ENCODE results near the gene KLB. TPM values are rescaled to one million over a fixed set of nuclear protein-coding genes. Genes with fewer than 3 reads are reported as not detected.

The KLB gene
- total and polyA plus RNA-seq, 2 experiments from 2014 or later: 0.03 to 0.19 TPM

- TF ChIP-seq POLR2AphosphoS5 (IDR thresholded peaks at IDR 0.05; ENCODE audit: low read depth) (no peak), ZNF114 (CRISPR knock-in tag; IDR thresholded peaks at IDR 0.05) (no peak), STAT1 (IDR thresholded peaks at IDR 0.05; ENCODE audit: unreplicated experiment) (no peak), CREB1 (CRISPR knock-in tag; IDR thresholded peaks at IDR 0.05; ENCODE audit: low read depth) (no peak), NANOG (IDR thresholded peaks at IDR 0.05; ENCODE audit: borderline replicate concordance) (no peak), JUNB (IDR thresholded peaks at IDR 0.05; ENCODE audit: unreplicated experiment) (no peak), ZNF331 (CRISPR knock-in tag; IDR thresholded peaks at IDR 0.05; ENCODE audit: low read depth) (no peak)
- TF ChIP-seq, protein P1, sequence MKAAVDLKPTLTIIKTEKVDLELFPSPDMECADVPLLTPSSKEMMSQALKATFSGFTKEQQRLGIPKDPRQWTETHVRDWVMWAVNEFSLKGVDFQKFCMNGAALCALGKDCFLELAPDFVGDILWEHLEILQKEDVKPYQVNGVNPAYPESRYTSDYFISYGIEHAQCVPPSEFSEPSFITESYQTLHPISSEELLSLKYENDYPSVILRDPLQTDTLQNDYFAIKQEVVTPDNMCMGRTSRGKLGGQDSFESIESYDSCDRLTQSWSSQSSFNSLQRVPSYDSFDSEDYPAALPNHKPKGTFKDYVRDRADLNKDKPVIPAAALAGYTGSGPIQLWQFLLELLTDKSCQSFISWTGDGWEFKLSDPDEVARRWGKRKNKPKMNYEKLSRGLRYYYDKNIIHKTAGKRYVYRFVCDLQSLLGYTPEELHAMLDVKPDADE (IDR thresholded peaks at IDR 0.05): no peak
- TF ChIP-seq, protein P2, sequence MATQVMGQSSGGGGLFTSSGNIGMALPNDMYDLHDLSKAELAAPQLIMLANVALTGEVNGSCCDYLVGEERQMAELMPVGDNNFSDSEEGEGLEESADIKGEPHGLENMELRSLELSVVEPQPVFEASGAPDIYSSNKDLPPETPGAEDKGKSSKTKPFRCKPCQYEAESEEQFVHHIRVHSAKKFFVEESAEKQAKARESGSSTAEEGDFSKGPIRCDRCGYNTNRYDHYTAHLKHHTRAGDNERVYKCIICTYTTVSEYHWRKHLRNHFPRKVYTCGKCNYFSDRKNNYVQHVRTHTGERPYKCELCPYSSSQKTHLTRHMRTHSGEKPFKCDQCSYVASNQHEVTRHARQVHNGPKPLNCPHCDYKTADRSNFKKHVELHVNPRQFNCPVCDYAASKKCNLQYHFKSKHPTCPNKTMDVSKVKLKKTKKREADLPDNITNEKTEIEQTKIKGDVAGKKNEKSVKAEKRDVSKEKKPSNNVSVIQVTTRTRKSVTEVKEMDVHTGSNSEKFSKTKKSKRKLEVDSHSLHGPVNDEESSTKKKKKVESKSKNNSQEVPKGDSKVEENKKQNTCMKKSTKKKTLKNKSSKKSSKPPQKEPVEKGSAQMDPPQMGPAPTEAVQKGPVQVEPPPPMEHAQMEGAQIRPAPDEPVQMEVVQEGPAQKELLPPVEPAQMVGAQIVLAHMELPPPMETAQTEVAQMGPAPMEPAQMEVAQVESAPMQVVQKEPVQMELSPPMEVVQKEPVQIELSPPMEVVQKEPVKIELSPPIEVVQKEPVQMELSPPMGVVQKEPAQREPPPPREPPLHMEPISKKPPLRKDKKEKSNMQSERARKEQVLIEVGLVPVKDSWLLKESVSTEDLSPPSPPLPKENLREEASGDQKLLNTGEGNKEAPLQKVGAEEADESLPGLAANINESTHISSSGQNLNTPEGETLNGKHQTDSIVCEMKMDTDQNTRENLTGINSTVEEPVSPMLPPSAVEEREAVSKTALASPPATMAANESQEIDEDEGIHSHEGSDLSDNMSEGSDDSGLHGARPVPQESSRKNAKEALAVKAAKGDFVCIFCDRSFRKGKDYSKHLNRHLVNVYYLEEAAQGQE (IDR thresholded peaks at IDR 0.05; ENCODE audit: unreplicated experiment): no peak
These were observed 91.4 kb downstream of the KLB start (continued) for GRCh38 chr4:39497909-39498726.

- Histone ChIP-seq H2AFZ (no peak overlapping the region), H4K20me1 (replicated peaks; ENCODE audit: insufficient read depth) (no peaks in the 10 kb centered on the region), H3K27me3 (ENCODE audit: insufficient read depth) (no peaks in the 10 kb centered on the region), H3K9me2 (ENCODE audit: insufficient read depth) (no peaks in the 10 kb centered on the region), H3K4me1 (ENCODE audit: insufficient read depth) (no peaks in the 10 kb centered on the region), H3K79me2 (replicated peaks; ENCODE audit: insufficient read depth) (no peaks in the 10 kb centered on the region), H3K36me3 (ENCODE audit: insufficient read depth) (peaks cover 18% of the 10 kb centered on the region), H3K4me3 (no peak overlapping the region), H3K4me2 (no peak overlapping the region), H3K27ac (ENCODE audit: low read depth) (no peak overlapping the region; the same call in 1 of the 2 replicates), H3F3A (replicated peaks; ENCODE audit: low read depth) (peaks cover 5% of the 10 kb centered on the region; the same call in 1 of the 2 replicates)
- H3K9me3 Mint-ChIP-seq: no peaks in the 10 kb centered on the region
- DNase-seq (ENCODE audit: low spot score): no peak
- H3K4me3 Mint-ChIP-seq: no peak overlapping the region
- 0 out of 2 replicates have a peak overlapping the region, but pooled peaks have one; percentile 14 for H3K27ac Mint-ChIP-seq
- no peaks in the 10 kb centered on the region for H3K27me3 Mint-ChIP-seq (ENCODE audit: insufficient read depth, low read depth, poor library complexity)
- ATAC-seq: no peak
- no peaks in the 10 kb centered on the region; the same call in 2 of the 3 replicates for H3K4me1 Mint-ChIP-seq
- TF ChIP-seq, protein P1 (IDR thresholded peaks at IDR 0.05): no peak
- TF ChIP-seq POLR2AphosphoS5 (IDR thresholded peaks at IDR 0.05; ENCODE audit: low read depth): no peak
- no peak for TF ChIP-seq STAT1 (IDR thresholded peaks at IDR 0.05; ENCODE audit: unreplicated experiment)
- TF ChIP-seq, protein P3, sequence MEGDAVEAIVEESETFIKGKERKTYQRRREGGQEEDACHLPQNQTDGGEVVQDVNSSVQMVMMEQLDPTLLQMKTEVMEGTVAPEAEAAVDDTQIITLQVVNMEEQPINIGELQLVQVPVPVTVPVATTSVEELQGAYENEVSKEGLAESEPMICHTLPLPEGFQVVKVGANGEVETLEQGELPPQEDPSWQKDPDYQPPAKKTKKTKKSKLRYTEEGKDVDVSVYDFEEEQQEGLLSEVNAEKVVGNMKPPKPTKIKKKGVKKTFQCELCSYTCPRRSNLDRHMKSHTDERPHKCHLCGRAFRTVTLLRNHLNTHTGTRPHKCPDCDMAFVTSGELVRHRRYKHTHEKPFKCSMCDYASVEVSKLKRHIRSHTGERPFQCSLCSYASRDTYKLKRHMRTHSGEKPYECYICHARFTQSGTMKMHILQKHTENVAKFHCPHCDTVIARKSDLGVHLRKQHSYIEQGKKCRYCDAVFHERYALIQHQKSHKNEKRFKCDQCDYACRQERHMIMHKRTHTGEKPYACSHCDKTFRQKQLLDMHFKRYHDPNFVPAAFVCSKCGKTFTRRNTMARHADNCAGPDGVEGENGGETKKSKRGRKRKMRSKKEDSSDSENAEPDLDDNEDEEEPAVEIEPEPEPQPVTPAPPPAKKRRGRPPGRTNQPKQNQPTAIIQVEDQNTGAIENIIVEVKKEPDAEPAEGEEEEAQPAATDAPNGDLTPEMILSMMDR (conservative IDR thresholded peaks at IDR 0.05; ENCODE audit: low read depth in 2 of 2): no peak
- H3K36me3 Mint-ChIP-seq (ENCODE audit: low read depth): peaks cover 46% of the 10 kb centered on the region
These were observed 91.9 kb downstream of the KLB start for GRCh38 chr4:39498727-39499020.

Small RNA genes within 50 kb of the gene (microRNA-seq; reads per million reads assigned to microRNA genes)
- not detected for gene MIR5591

Small RNA genes within 50 kb of the gene (small RNA-seq; reads per million reads assigned to genes)
- gene MIR5591 (ENCODE audit: low replicate concordance) (not detected), gene RF00019 (ENCODE audit: low replicate concordance) (not detected), gene RNU6-887P (ENCODE audit: low replicate concordance) (not detected)

Other genes starting within 250 kb of the KLB start
- 21.0 and 23.7 TPM in 2 replicates for gene WDR19, start 224.4 kb upstream of the KLB start, total RNA-seq (2014; rRNA removed; shearing (Covaris generic))
- gene WDR19, start 224.4 kb upstream of the KLB start, polyA plus RNA-seq (2016; fragmentation: Nextera tagmentation; extraction: Ambion mirVana): 16.9 and 17.2 TPM in 2 replicates
- 70.5 and 75.8 TPM in 2 replicates for gene RFC1, start 40.6 kb upstream of the KLB start, total RNA-seq (2014; rRNA removed; shearing (Covaris generic))
- 194 and 228 TPM in 2 replicates for gene RFC1, start 40.6 kb upstream of the KLB start, polyA plus RNA-seq (2016; fragmentation: Nextera tagmentation; extraction: Ambion mirVana)
- 4,044 and 4,699 TPM in 2 replicates for gene RPL9, start 52.0 kb downstream of the KLB start, total RNA-seq (2014; rRNA removed; shearing (Covaris generic))
- gene RPL9, start 52.0 kb downstream of the KLB start, polyA plus RNA-seq (2016; fragmentation: Nextera tagmentation; extraction: Ambion mirVana): 2,522 and 3,152 TPM in 2 replicates
- 18.7 and 28.8 TPM in 2 replicates for gene LIAS, start 52.1 kb downstream of the KLB start, total RNA-seq (2014; rRNA removed; shearing (Covaris generic))
- gene LIAS, start 52.1 kb downstream of the KLB start, polyA plus RNA-seq (2016; fragmentation: Nextera tagmentation; extraction: Ambion mirVana): 17.5 and 18.2 TPM in 2 replicates
- gene UGDH, start 120.5 kb downstream of the KLB start, total RNA-seq (2014; rRNA removed; shearing (Covaris generic)): 69.8 and 81.3 TPM in 2 replicates
- gene UGDH, start 120.5 kb downstream of the KLB start, polyA plus RNA-seq (2016; fragmentation: Nextera tagmentation; extraction: Ambion mirVana): 45.8 and 48.9 TPM in 2 replicates
- gene SMIM14, start 231.9 kb downstream of the KLB start, total RNA-seq (2014; rRNA removed; shearing (Covaris generic)): 23.3 and 29.0 TPM in 2 replicates
- gene SMIM14, start 231.9 kb downstream of the KLB start, polyA plus RNA-seq (2016; fragmentation: Nextera tagmentation; extraction: Ambion mirVana): 52.6 and 54.6 TPM in 2 replicates